Mesodermal cell (in vitro differentiated cells): ENCODE measurements around the gene CPOX.

Source experiments
- H3K27ac ChIP-seq: 2 replicates; pipeline ENCODE4 v1.7.0; 2013; ENCODE audit warnings: mild to moderate bottlenecking, low read depth, low read length, moderate library complexity; ENCODE audit not compliant: severe bottlenecking
- H3K36me3 ChIP-seq: 2 replicates; pipeline ENCODE4 v1.7.1; 2013; ENCODE audit warnings: mild to moderate bottlenecking, low read length, moderate library complexity; ENCODE audit not compliant: control insufficient read depth, insufficient read depth
- H3K4me1 ChIP-seq: one replicate; pipeline ENCODE4 v1.7.1; 2013; ENCODE audit warnings: mild to moderate bottlenecking, low read length; ENCODE audit not compliant: insufficient read depth, control insufficient read depth, poor library complexity, severe bottlenecking
- H3K4me3 ChIP-seq: 2 replicates; pipeline ENCODE4 v1.7.0; 2013; ENCODE audit warnings: low read length, control low read depth, mild to moderate bottlenecking; ENCODE audit not compliant: insufficient read depth, poor library complexity, severe bottlenecking; ENCODE audit errors: extremely low read depth
- H3K9me3 ChIP-seq: 2 replicates; pipeline ENCODE4 v1.7.1; 2013; ENCODE audit warnings: mild to moderate bottlenecking, low read length, moderate library complexity; ENCODE audit not compliant: control insufficient read depth
- WGBS, 2 experiments: methylation state at CpG; one replicate each; pipeline ENCODE4 v1.1.5; 2013; ENCODE audit warnings: missing lambda C conversion rate in 2 of 2; ENCODE audit not compliant: insufficient coverage in 2 of 2; 5-methylcytosine and 5-hydroxymethylcytosine counted together

The CPOX gene

DNA sequence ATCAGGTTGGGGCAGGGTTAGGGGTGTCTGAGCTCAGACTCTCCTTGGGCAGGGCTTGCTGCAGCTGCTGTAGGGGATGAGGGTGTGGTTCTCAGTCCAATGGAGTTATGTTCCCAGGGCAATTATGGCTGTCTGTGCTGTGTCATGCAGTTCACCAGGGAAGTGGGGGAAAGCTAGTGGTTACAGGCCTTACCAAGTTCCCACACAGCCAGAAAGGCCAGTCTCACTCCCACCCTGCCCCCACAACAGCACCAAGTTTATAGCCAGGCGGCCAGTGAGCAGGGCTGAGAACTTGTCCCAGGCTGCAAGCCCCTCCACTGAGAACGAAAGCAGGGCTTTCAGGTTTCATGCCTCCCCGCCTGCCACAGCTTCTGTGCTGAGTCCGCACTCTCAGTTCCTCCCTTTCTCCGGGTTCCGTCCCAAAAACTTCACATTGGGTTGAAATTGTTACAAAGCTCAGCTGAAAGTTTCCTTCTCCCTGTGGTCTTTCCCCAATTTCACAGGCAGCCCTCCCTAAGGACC, 19.6 kb upstream of the CPOX start:
- Histone ChIP-seq H3K4me3 (no peak overlapping the region), H3K4me1 (no peaks in the 10 kb centered on the region), H3K9me3 (no peaks in the 10 kb centered on the region), H3K27ac (no peak overlapping the region), H3K36me3 (no peaks in the 10 kb centered on the region)
- WGBS, 2 experiments = 86 to 88% methylated on average over 5 to 6 of the region's 6 CpGs

DNA sequence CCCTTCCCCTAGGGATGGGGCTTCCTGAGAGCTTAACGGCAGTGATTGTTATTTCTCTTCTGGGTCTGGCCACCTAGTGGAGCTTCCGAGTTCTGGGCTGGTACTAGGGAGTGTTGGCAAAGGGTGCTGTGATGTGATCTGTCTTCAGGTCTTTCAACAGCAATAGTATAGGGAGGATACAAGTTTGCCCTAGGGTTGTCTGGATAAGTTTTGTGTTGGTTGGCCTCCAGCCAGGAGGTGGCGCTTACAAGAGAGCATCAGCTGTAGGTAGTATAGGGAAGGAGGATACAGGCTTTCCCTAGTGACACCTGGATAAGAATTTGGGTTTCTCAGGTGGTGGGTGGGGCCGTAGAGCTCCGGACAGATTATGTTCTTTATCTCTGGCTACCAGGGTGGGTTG, 19.2 kb upstream of the CPOX start:
- Histone ChIP-seq H3K27ac (no peak overlapping the region), H3K36me3 (no peaks in the 10 kb centered on the region), H3K4me3 (no peak overlapping the region), H3K4me1 (no peaks in the 10 kb centered on the region), H3K9me3 (no peaks in the 10 kb centered on the region)
- WGBS, 2 experiments = 91 to 100% methylated on average over 2 to 4 of the region's 5 CpGs

DNA sequence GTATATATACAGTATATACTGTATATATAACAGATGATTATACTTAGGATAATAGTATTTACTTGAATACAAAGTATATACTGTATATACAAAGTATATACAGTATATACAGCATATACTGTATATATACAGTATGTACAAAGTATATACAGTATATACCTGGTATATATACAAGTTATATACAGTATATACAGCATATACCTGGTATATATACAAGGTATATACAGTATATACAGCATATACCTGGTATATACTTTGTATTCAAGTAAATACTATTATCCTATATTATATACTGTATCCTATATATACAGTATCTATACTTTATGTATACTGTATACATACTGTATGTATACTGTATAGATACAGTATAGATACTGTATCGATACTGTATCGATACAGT, 14.6 kb upstream of the CPOX start:
- no CpG with 5 or more reads among the region's 2 CpGs for WGBS, 2 experiments
- H3K4me1 ChIP-seq = no peaks in the 10 kb centered on the region

DNA sequence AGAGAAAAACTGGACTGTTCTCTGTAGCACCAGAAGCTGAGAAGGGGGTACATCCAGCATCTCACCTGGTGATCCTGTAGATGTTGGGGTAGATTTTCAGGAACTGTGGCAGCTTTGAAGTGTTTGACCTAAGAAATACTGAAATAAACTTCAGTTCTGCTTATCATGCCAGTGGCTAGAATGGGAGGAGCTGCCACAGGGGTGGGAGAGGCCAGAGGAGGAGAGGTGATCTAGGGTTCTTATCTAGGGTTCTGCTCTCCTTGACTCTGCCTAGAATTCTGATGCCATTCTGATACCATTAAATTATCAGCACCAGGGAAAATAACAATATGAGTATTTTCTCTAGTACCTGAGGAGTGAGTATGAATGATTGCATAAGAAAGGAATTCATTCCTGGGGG, 10.2 kb upstream of the CPOX start:
- no peak overlapping the region for H3K27ac ChIP-seq
- no peak overlapping the region for H3K4me3 ChIP-seq
- no peaks in the 10 kb centered on the region for H3K36me3 ChIP-seq
- H3K4me1 ChIP-seq = no peaks in the 10 kb centered on the region
- H3K9me3 ChIP-seq = no peaks in the 10 kb centered on the region

More for the DNA sequence above, 14.6 kb upstream of the CPOX start:
- Histone ChIP-seq H3K36me3 (no peaks in the 10 kb centered on the region), H3K9me3 (no peaks in the 10 kb centered on the region), H3K4me3 (no peak overlapping the region), H3K27ac (no peak overlapping the region)

DNA sequence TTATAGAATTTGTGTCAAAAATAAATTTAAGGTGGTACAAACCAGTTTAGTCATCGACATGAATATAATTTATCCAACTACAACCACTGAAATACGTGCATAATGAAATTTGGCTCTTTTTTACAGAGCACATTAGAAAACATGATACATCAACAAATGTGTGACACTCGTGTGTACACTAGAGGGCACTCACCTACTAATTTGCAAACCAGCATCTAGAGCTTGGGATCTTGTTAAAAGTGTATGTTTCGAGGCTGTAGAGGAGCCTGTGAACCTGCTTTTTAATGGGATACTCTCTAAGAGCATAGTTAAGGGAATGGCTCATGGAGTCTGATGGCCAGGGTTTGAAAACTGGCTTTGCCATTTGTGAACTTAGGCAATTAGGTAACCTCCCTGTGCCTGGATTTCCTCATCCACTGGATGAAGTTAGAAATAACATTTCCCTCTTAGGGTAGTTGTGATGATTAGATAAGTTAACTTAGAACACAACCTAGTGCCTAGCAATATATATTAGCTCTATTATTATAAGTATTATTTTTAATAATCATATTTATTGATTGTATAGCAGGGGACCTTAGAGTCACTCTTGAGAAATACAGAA, 8.8 kb upstream of the CPOX start:
- no peaks in the 10 kb centered on the region for H3K36me3 ChIP-seq
- peaks cover 4% of the 10 kb centered on the region for H3K4me1 ChIP-seq
- no peak overlapping the region for H3K27ac ChIP-seq
- 6 to 56% methylated on average over 1 to 2 of the region's 4 CpGs for WGBS, 2 experiments
- no peak overlapping the region for H3K4me3 ChIP-seq
- no peaks in the 10 kb centered on the region for H3K9me3 ChIP-seq

DNA sequence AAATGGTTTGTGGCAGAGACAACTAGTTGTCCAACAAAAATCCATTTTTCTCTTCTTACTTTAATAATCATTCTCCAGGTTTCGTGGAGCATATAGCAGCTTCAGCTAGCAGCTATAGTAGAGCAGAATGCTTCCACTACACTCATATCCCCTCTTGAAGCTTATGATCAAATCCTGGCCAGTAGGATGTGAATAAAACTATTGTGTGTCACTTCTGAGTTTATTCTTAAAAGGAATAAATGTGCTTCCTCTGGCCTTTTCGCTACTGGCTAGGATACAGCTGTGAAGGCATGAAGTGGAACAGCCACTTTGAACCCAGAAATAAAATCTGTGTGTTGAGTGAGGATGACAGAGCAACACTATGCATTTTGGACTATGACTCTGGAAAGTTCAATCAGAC, 7.8 kb upstream of the CPOX start:
- WGBS, 2 experiments = 76 to 77% methylated on average over 2 of the region's 2 CpGs
- Histone ChIP-seq H3K4me1 (peaks cover 4% of the 10 kb centered on the region), H3K36me3 (no peaks in the 10 kb centered on the region), H3K4me3 (no peak overlapping the region), H3K27ac (no peak overlapping the region), H3K9me3 (no peaks in the 10 kb centered on the region)

DNA sequence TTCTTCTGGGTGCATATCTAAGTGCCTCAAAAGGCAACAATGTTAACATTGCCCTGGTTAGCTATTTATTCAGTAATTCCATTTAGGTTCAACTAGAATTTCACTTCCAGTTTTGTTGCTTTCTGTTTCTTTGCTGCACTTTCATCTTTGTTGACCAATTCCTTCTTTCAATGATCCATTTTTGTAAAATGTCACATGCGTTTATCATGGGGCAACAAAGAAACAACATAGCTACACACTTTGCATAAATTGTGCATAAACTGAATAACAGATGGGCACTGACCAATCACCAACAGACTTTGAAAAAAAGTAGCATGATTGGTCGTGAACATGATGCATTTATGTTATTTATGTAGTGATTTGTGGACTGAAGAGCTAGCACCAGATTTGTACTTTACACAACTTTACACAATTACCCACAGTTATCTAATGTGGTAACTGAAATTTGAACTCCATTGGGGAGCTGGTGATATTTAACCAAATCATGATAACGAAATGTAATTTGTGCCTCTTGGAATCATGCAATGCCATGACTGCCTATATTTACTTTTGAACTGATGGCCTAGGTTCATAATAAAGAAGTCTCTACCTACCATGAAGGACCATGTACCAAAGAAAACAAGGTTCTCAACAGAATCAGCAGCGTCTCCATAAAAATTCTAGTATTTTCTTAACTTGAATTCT, 7.1 kb upstream of the CPOX start:
- Histone ChIP-seq H3K27ac (no peak overlapping the region), H3K36me3 (no peaks in the 10 kb centered on the region), H3K4me1 (peaks cover 4% of the 10 kb centered on the region), H3K9me3 (no peaks in the 10 kb centered on the region), H3K4me3 (no peak overlapping the region)
- 43 to 80% methylated on average over 1 of the region's 4 CpGs for WGBS, 2 experiments

DNA sequence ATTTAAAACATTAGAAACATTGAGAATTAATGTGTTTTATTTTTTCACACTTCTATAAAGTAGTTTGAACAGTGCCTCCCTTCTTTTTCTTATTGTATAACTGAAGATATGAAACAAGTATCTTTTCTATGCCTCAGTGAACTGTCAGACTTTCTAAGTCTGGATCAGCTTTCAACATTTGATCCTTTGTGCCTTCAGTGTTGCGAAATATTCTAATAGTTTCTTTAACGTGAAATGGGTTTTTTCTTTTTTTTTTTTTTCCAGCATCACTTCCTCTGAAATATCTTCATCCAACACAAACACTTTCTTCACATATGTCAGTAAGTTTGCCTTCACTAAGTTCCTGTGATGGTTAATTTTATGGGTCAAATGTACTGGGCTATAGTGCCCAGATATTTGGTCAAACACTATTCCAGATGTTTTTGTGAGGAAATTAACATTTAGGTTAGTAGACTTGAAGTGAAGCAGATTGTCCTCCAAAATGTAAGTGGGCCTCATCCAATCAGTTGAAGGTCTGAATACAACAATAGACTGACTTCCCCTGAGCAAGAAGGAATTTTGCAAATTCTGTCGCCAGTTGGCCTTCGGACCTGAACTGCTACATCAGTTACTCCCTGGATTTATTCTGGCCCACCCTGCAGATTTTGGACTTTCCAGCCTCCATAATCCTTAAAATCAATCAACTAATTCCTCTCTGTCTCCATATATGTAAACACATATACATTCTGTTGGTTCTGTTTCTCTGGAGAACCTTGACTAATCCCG, 6.4 kb upstream of the CPOX start:
- 92 to 100% methylated on average over 3 of the region's 5 CpGs for WGBS, 2 experiments
- H3K4me1 ChIP-seq = peaks cover 6% of the 10 kb centered on the region
- no peaks in the 10 kb centered on the region for H3K9me3 ChIP-seq
- no peak overlapping the region for H3K27ac ChIP-seq
- no peaks in the 10 kb centered on the region for H3K36me3 ChIP-seq
- H3K4me3 ChIP-seq = no peak overlapping the region

DNA sequence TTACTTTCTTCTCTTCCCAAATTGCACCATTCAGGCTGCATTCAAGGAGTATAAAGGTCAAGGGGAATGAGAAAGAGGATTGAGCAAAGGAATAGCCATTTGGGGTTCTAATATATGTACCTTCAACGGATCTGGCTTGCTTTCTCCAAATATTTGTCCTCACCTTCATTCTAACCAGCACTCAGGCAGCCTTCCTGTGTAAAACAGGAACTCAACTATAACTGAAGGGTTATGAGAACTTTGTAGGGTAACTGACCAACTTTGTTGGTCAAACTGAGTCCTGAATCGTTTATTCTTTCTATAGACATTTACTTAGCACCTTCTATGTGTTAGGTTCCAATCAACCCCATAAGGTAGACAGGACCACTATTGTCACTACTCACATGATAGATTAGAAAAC, 5.1 kb upstream of the CPOX start:
- Histone ChIP-seq H3K4me1 (peaks cover 8% of the 10 kb centered on the region), H3K4me3 (no peak overlapping the region), H3K9me3 (no peaks in the 10 kb centered on the region), H3K36me3 (no peaks in the 10 kb centered on the region), H3K27ac (no peak overlapping the region)
- no CpG with 5 or more reads among the region's 2 CpGs for WGBS, 2 experiments

DNA sequence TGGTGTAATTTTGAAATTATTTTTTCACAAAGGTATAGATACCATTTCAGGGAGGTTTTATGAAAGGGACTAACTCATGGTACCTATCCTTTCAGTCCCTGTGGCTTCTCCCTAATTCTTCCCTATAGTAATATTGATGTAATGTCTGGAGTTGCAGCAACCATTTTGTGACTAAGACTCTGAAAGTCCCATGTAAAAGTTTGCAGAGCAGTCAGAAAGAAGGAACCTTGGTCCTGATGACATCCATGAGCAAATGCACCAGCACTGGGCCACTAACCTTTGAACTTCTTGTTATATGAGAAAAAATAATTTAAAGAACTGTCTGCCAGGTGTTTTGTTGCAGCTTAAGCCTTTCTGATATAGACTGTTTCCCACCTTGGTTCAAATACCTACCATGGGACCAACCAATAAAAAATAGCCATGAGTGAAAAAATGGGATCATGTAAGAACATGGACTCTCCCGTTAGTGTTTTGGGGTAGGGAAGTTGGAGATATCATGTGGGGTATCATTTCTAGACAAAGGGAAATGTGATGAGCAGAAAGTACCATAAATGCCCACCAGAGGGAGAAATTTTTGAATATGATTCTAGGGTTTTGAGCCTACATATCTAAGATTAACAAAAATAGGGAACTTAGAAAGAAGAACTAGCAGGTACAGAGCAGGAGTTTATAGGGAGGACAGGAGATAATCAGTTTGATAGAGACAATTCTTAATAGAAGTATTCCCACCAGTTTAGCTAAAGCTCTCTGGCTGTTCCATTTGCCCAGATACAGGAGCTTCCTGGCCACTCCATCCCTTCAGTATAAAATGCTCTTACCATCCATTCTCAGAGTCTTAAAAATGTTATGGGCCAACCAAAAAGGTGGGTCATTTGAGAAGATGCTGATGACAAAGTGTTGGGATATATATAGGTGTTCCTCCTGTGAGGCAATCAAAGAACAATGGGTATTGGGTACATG, 3.4 kb upstream of the CPOX start:
- 82 to 83% methylated on average over 1 of the region's 1 CpG for WGBS, 2 experiments
- Histone ChIP-seq H3K36me3 (no peaks in the 10 kb centered on the region), H3K4me1 (peaks cover 8% of the 10 kb centered on the region), H3K4me3 (no peak overlapping the region), H3K9me3 (no peaks in the 10 kb centered on the region), H3K27ac (no peak overlapping the region)
